Neural crest cell (in vitro differentiated cells): ENCODE data around the gene CFAP126. TPM values are rescaled to one million over a fixed set of nuclear protein-coding genes. Genes with fewer than 3 reads are reported as not detected.

Experiments
- DNase-seq: peaks from one replicate; pipeline ENCODE4 v3.0.0; 2021; ENCODE audit warnings: low read depth, mixed read lengths, low spot score
- H3K27ac Mint-ChIP-seq: one replicate; pipeline ENCODE4 v1.8.0; 2021; ENCODE audit warnings: mild to moderate bottlenecking, mixed read lengths; ENCODE audit not compliant: unreplicated experiment
- H3K27me3 Mint-ChIP-seq: 2 replicates; pipeline ENCODE4 v1.8.0; 2021; ENCODE audit warnings: low read depth, mild to moderate bottlenecking, mixed read lengths
- H3K36me3 Mint-ChIP-seq: 2 replicates; pipeline ENCODE4 v1.8.0; 2021; ENCODE audit warnings: low read depth, mild to moderate bottlenecking, mixed read lengths
- H3K4me1 Mint-ChIP-seq: 2 replicates; pipeline ENCODE4 v1.8.0; 2021; ENCODE audit warnings: mixed read lengths
- H3K4me3 Mint-ChIP-seq: one replicate; pipeline ENCODE4 v1.8.0; 2021; ENCODE audit warnings: mild to moderate bottlenecking, mixed read lengths
- H3K9me3 Mint-ChIP-seq: 2 replicates; pipeline ENCODE4 v1.8.0; 2021; ENCODE audit warnings: mixed read lengths
- total RNA-seq: library from RNA; stranded (reverse); gene quantifications from 2 replicates; pipeline ENCODE4 v1.2.1, GENCODE V29; 2021
- TF ChIP-seq, protein P1 (sequence below): fragments of 200-600 bp; sonication (generic); conservative IDR thresholded peaks from 2 replicates; pipeline ENCODE4 v1.5.0; 2021; ENCODE audit warnings: antibody characterized with exemption, mild to moderate bottlenecking

CFAP126 gene
- total RNA-seq, 1 donor from 2014 or later, result not detected

- Mint-ChIP-seq H3K9me3 (no peaks in the 10 kb centered on the region), H3K27ac (no peak overlapping the region), H3K27me3 (no peaks in the 10 kb centered on the region), H3K4me3 (no peak overlapping the region), H3K36me3 (peaks cover 2% of the 10 kb centered on the region), H3K4me1 (no peaks in the 10 kb centered on the region)
- DNase-seq, result no peak
- TF ChIP-seq, protein P1, sequence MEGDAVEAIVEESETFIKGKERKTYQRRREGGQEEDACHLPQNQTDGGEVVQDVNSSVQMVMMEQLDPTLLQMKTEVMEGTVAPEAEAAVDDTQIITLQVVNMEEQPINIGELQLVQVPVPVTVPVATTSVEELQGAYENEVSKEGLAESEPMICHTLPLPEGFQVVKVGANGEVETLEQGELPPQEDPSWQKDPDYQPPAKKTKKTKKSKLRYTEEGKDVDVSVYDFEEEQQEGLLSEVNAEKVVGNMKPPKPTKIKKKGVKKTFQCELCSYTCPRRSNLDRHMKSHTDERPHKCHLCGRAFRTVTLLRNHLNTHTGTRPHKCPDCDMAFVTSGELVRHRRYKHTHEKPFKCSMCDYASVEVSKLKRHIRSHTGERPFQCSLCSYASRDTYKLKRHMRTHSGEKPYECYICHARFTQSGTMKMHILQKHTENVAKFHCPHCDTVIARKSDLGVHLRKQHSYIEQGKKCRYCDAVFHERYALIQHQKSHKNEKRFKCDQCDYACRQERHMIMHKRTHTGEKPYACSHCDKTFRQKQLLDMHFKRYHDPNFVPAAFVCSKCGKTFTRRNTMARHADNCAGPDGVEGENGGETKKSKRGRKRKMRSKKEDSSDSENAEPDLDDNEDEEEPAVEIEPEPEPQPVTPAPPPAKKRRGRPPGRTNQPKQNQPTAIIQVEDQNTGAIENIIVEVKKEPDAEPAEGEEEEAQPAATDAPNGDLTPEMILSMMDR, result no peak
Measured at GRCh38 chr1:161350671-161351070, 17.0 kb downstream of the CFAP126 start.

- TF ChIP-seq, protein P1, result no peak
- Mint-ChIP-seq H3K4me1 (no peaks in the 10 kb centered on the region), H3K9me3 (no peaks in the 10 kb centered on the region), H3K27ac (no peak overlapping the region), H3K36me3 (peaks cover 7% of the 10 kb centered on the region), H3K4me3 (no peak overlapping the region), H3K27me3 (no peaks in the 10 kb centered on the region)
- no peak for DNase-seq
Measured at GRCh38 chr1:161342821-161343220, 24.9 kb downstream of the CFAP126 start.

DNA sequence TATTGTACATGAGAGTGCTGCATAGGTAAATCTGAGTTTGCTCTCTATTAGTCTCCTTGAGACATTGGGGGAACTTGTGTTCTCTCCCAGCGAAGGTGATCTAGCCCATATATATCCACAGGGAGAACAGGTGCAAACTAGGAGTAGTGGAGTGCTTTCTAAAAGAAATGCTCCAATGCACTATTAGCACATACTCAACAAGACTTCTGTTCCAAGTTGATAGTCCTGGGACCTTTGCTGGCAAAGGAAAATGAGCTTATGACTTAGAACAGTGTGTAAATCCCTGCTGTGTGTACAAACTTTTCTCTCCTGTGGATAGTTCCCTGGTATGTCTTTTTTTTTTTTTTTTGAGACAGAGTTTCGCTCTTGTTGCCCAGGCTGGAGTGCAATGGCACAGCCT lies 25.5 kb downstream of the CFAP126 start:
- peaks cover 7% of the 10 kb centered on the region for H3K36me3 Mint-ChIP-seq
- TF ChIP-seq, protein P1, result no peak
- DNase-seq, result no peak
- no peaks in the 10 kb centered on the region for H3K27me3 Mint-ChIP-seq
- H3K4me3 Mint-ChIP-seq, result no peak overlapping the region
- H3K9me3 Mint-ChIP-seq, result no peaks in the 10 kb centered on the region
- no peaks in the 10 kb centered on the region for H3K4me1 Mint-ChIP-seq
- H3K27ac Mint-ChIP-seq, result no peak overlapping the region

GRCh38 chr1:161335796-161336195 lies 31.9 kb downstream of the CFAP126 start:
- peaks cover 14% of the 10 kb centered on the region for H3K36me3 Mint-ChIP-seq
- no peaks in the 10 kb centered on the region for H3K4me1 Mint-ChIP-seq
- no peak overlapping the region for H3K27ac Mint-ChIP-seq
- H3K9me3 Mint-ChIP-seq, result no peaks in the 10 kb centered on the region
- no peaks in the 10 kb centered on the region for H3K27me3 Mint-ChIP-seq
- H3K4me3 Mint-ChIP-seq, result no peak overlapping the region
- TF ChIP-seq, protein P1, result no peak
- no peak for DNase-seq

DNA sequence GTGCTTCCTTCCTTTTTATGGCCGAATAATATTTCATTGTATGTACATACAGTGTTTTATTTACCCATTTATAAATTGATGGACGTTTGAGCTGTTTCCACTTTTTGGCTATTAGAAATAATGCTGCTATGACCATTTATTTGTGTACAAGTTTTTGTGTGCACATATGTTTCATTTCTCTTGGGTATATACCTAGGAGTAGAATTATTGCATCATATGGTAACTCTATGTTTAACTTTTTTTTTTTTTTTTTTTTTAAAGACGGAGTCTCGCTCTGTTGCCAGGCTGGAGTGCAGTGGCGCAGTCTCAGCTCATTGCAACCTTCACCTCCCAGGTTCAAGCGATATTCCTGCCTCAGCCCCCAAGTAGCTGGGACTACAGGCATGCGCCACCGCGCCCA lies 34.5 kb downstream of the CFAP126 start:
- no peak for DNase-seq
- peaks cover 20% of the 10 kb centered on the region for H3K36me3 Mint-ChIP-seq

More for the DNA sequence above, 34.5 kb downstream of the CFAP126 start:
- Mint-ChIP-seq H3K27me3 (no peaks in the 10 kb centered on the region), H3K4me3 (no peak overlapping the region), H3K27ac (no peak overlapping the region), H3K9me3 (no peaks in the 10 kb centered on the region), H3K4me1 (peaks cover 4% of the 10 kb centered on the region)
- TF ChIP-seq, protein P1, result no peak
